IMR-90 (cell line): Measurements from ENCODE around the gene LTA. TPM values are rescaled to one million over a fixed set of nuclear protein-coding genes. Genes with fewer than 3 reads are reported as not detected.

ENCODE experiments used
- ATAC-seq: fragments of 200-7000 bp; cut with Tn5 transposase; 2 replicates; pipeline ENCODE4 v1.9.1; 2020; ENCODE audit warnings: low read depth, mild to moderate bottlenecking, moderate library complexity
- BruUV-seq: library from RNA; stranded (reverse); fragments of 400-500 nt; replicated peaks from 2 replicates; lab custom pipeline; 2021; lab: Mats Ljungman, UMichigan
- CTCF ChIA-PET: fragments of 300-600 bp; formaldehyde crosslinking; extraction: SDS; loops from one replicate; lab custom pipeline; 2021; ENCODE audit warnings: antibody characterized with exemption; lab: Yijun Ruan, JAX
- POLR2A ChIA-PET: fragments of 300-600 bp; sonication (Branson Sonifier 250); formaldehyde crosslinking; loops from one replicate; lab custom pipeline; 2022; ENCODE audit warnings: antibody characterized with exemption; ENCODE audit not compliant: unreplicated experiment; lab: Charles Lee
- DNase-seq: peaks from one replicate; pipeline ENCODE4 v3.0.0; 2013
- H2AFZ ChIP-seq: replicated peaks from 2 replicates; pipeline ENCODE3; 2013; ENCODE audit warnings: low read length, mild to moderate bottlenecking; ENCODE audit not compliant: poor library complexity
- H2AK5ac ChIP-seq: 2 replicates; pipeline ENCODE4 v1.6.1; 2013; ENCODE audit warnings: low read depth, low read length, inconsistent platforms
- H2AK9ac ChIP-seq: replicated peaks from 2 replicates; pipeline ENCODE3; 2013; ENCODE audit warnings: mild to moderate bottlenecking, low read depth, low read length, moderate library complexity; ENCODE audit not compliant: poor library complexity
- H2BK120ac ChIP-seq: 2 replicates; pipeline ENCODE4 v1.6.1; 2013; ENCODE audit warnings: low read depth, low read length, inconsistent platforms
- H2BK15ac ChIP-seq: 3 replicates; pipeline ENCODE4 v1.6.1; 2013; ENCODE audit warnings: low read depth, low read length, inconsistent platforms
- H2BK20ac ChIP-seq: 2 replicates; pipeline ENCODE4 v1.6.1; 2013; ENCODE audit warnings: low read depth, mild to moderate bottlenecking, inconsistent platforms, low read length, moderate library complexity
- H2BK5ac ChIP-seq: 2 replicates; pipeline ENCODE4 v1.6.1; 2013; ENCODE audit warnings: mild to moderate bottlenecking, low read depth, low read length, inconsistent platforms; ENCODE audit not compliant: poor library complexity, severe bottlenecking
- H3K14ac ChIP-seq: replicated peaks from 2 replicates; pipeline ENCODE4 v1.6.1; 2013; ENCODE audit warnings: low read depth, low read length, inconsistent platforms
- H3K18ac ChIP-seq: 2 replicates; pipeline ENCODE4 v1.6.1; 2013; ENCODE audit warnings: low read depth, low read length, control low read depth
- H3K23ac ChIP-seq: 2 replicates; pipeline ENCODE4 v1.6.1; 2013; ENCODE audit warnings: low read depth, low read length, inconsistent platforms
- H3K27ac ChIP-seq: 2 replicates; pipeline ENCODE4 v1.5.1; 2013; ENCODE audit warnings: mild to moderate bottlenecking, control low read depth, low read length; ENCODE audit not compliant: insufficient read depth
- H3K27me3 ChIP-seq: 2 replicates; pipeline ENCODE4 v1.6.1; 2013; ENCODE audit warnings: low read length; ENCODE audit not compliant: control insufficient read depth, insufficient read depth
- H3K36me3 ChIP-seq: 2 replicates; pipeline ENCODE4 v1.6.1; 2013; ENCODE audit warnings: low read length, mixed read lengths; ENCODE audit not compliant: control insufficient read depth, insufficient read depth
- H3K4ac ChIP-seq: 2 replicates; pipeline ENCODE4 v1.6.1; 2013; ENCODE audit warnings: low read depth, low read length, inconsistent platforms
- H3K4me1 ChIP-seq: 2 replicates; pipeline ENCODE4 v1.6.1; 2013; ENCODE audit warnings: low read length, mixed read lengths; ENCODE audit not compliant: control insufficient read depth, insufficient read depth
- H3K4me2 ChIP-seq: 2 replicates; pipeline ENCODE4 v1.6.1; 2013; ENCODE audit warnings: low read depth, mild to moderate bottlenecking, control low read depth, low read length, moderate library complexity
- H3K4me3 ChIP-seq: 2 replicates; pipeline ENCODE4 v1.5.1; 2013; ENCODE audit warnings: low read depth, mild to moderate bottlenecking, control low read depth, low read length, moderate library complexity; ENCODE audit not compliant: insufficient read depth
- H3K56ac ChIP-seq: 2 replicates; pipeline ENCODE4 v1.6.1; 2013; ENCODE audit warnings: low read length, inconsistent platforms; ENCODE audit not compliant: insufficient read depth; ENCODE audit errors: extremely low read depth
- H3K79me1 ChIP-seq, 2 experiments: 2 replicates each; pipeline ENCODE4 v1.6.1; 2013; ENCODE audit warnings: low read length in 2 of 2, inconsistent platforms in 1 of 2, low read depth in 1 of 2
- H3K9ac ChIP-seq: 2 replicates; pipeline ENCODE4 v1.6.1; 2013; ENCODE audit warnings: low read depth, low read length, control low read depth
- H3K9me1 ChIP-seq: 2 replicates; pipeline ENCODE4 v1.6.1; 2013; ENCODE audit warnings: low read length, inconsistent platforms; ENCODE audit not compliant: insufficient read depth
- H3K9me3 ChIP-seq: 2 replicates; pipeline ENCODE4 v1.6.1; 2013; ENCODE audit warnings: low read length; ENCODE audit not compliant: control insufficient read depth, insufficient read depth
- H4K20me1 ChIP-seq: 2 replicates; pipeline ENCODE4 v1.6.1; 2013; ENCODE audit warnings: low read length, inconsistent platforms; ENCODE audit not compliant: insufficient read depth
- H4K5ac ChIP-seq: 2 replicates; pipeline ENCODE4 v1.6.1; 2013; ENCODE audit warnings: mild to moderate bottlenecking, low read depth, low read length, control low read depth
- H4K8ac ChIP-seq, 2 experiments: 2 replicates each; pipeline ENCODE4 v1.6.1; 2013; ENCODE audit warnings: low read depth in 2 of 2, low read length in 2 of 2, control low read depth in 1 of 2, inconsistent platforms in 1 of 2
- H4K91ac ChIP-seq: 2 replicates; pipeline ENCODE4 v1.6.1; 2013; ENCODE audit warnings: low read depth, low read length, inconsistent platforms; ENCODE audit not compliant: insufficient read depth
- BHLHE40 ChIP-seq: fragments of 150-350 bp; IDR thresholded peaks from 2 replicates; pipeline ENCODE4 v1.6.1; 2016; ENCODE audit warnings: mild to moderate bottlenecking, low read depth, low read length
- MAZ ChIP-seq: IDR thresholded peaks from 2 replicates; pipeline ENCODE4 v1.6.1; 2012; ENCODE audit warnings: low read depth, mild to moderate bottlenecking, low read length, improper control_type of control experiment, moderate library complexity, borderline replicate concordance
- USF2 ChIP-seq: fragments of 150-350 bp; IDR thresholded peaks from 2 replicates; pipeline ENCODE4 v1.6.1; 2017; ENCODE audit warnings: mild to moderate bottlenecking, antibody characterized with exemption, low read length, low read depth
- WGBS, 2 experiments: methylation state at CpG; one replicate each; pipeline versions ENCODE4 v1.1.5 to v1.1.7; 2013; ENCODE audit warnings: missing lambda C conversion rate in 2 of 2; ENCODE audit not compliant: insufficient read length in 1 of 2; ENCODE audit errors: extremely low coverage in 2 of 2; 5-methylcytosine and 5-hydroxymethylcytosine counted together
- dilution Hi-C: fragments of 300-500 bp; cut with HindIII; formaldehyde crosslinking; loops from one replicate; pipeline ENCODE4 v1.14.3; 2018; ENCODE audit warnings: low sequenced_read_pairs; ENCODE audit not compliant: unreplicated experiment
- in situ Hi-C: fragments of 300-500 bp; cut with MboI; formaldehyde crosslinking; loops from 3 replicates; pipeline ENCODE4 v1.14.3; 2019; ENCODE audit warnings: low sequenced_read_pairs, inconsistent platforms, mixed read lengths
- intact Hi-C: fragments of 100-400 bp; cut with micrococcal nuclease; formaldehyde crosslinking; loops from 2 replicates; pipeline ENCODE4 v1.10.0; 2022
- polyA plus RNA-seq, 3 experiments: library from polyadenylated mRNA; depleted of rRNA; stranded (reverse); fragments of >200 nt; gene quantifications; 2 replicates each; pipeline ENCODE4 v1.2.3, GENCODE V29; 2012; ENCODE audit warnings: low replicate concordance in 1 of 3
- total RNA-seq: library from RNA; depleted of rRNA; stranded (reverse); fragments of >200 nt; gene quantifications from 2 replicates; pipeline ENCODE4 v1.2.3, GENCODE V29; 2012
- TF ChIP-seq, protein P1 (sequence below): fragments of 150-350 bp; IDR thresholded peaks from 2 replicates; pipeline ENCODE4 v1.6.1; 2016; ENCODE audit warnings: low read depth, mild to moderate bottlenecking, low read length, moderate library complexity, borderline replicate concordance
- TF ChIP-seq, protein P2 (sequence below): conservative IDR thresholded peaks from 2 replicates; pipeline ENCODE4 v1.5.1; 2012; ENCODE audit warnings: mild to moderate bottlenecking, low read depth, low read length, improper control_type of control experiment

Gene LTA
- total and polyA plus RNA-seq, 2 of the 4 experiments (the other 2 are of a cell fraction) = not detected

DNA sequence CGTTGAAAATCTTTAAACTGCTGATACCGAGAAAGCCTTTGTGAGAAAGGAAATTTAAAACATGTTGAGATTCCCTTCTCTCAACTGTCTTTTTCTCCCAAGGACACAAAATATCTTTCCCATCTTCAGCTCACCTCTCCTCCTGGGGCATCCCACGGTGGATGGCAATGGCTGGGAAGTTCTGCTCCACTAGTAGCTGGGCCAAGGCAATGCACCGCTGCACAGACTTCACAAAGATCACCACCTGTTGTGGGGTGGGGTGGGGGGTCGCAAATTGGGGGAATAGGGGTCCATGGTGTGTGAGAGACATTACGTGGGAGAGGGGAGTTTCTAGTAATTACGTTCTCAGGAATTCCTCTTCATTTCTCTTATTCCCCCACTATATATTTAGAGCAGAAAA is 40.9 kb upstream of the LTA start:
- no peak overlapping the region for H2AK5ac ChIP-seq
- no peak overlapping the region for H2AFZ ChIP-seq
- H3K56ac ChIP-seq = no peak overlapping the region
- ATAC-seq = no peak
- BruUV-seq = no TSS peak
- no peak overlapping the region for H3K14ac ChIP-seq
- in situ Hi-C loops = no loop called here
- H2BK20ac ChIP-seq = no peak overlapping the region
- H3K36me3 ChIP-seq = peaks cover 66% of the 10 kb centered on the region
- H3K4me3 ChIP-seq = no peak overlapping the region
- no peaks in the 10 kb centered on the region for H3K9me3 ChIP-seq
- H4K5ac ChIP-seq = no peak overlapping the region
- H3K27ac ChIP-seq = no peak overlapping the region
- no peak overlapping the region for H3K18ac ChIP-seq
- no peak overlapping the region for H3K9ac ChIP-seq
- ChIA-PET POLR2A (interaction anchor here (0.7 kb wide), 1 partner anchor 9 kb away, joined by 4 read pairs; no protein-coding TSS in a partner anchor), CTCF (no interaction called here)
- no CpG with 5 or more reads among the region's 7 CpGs for WGBS, 2 experiments
- H4K8ac ChIP-seq = no peak overlapping the region
- H3K4me2 ChIP-seq = no peak overlapping the region
- peaks cover 32 to 72% of the 10 kb centered on the region in 2 experiments for H3K79me1 ChIP-seq
- no peak overlapping the region for H3K23ac ChIP-seq
- no peak overlapping the region for H2AK9ac ChIP-seq
- intact Hi-C loops = no loop called here
- H3K4ac ChIP-seq = no peak overlapping the region
- H2BK5ac ChIP-seq = no peak overlapping the region
- H2BK120ac ChIP-seq = no peak overlapping the region
- TF ChIP-seq, protein P1, sequence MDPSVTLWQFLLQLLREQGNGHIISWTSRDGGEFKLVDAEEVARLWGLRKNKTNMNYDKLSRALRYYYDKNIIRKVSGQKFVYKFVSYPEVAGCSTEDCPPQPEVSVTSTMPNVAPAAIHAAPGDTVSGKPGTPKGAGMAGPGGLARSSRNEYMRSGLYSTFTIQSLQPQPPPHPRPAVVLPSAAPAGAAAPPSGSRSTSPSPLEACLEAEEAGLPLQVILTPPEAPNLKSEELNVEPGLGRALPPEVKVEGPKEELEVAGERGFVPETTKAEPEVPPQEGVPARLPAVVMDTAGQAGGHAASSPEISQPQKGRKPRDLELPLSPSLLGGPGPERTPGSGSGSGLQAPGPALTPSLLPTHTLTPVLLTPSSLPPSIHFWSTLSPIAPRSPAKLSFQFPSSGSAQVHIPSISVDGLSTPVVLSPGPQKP = no peak
- TF ChIP-seq BHLHE40 (no peak), MAZ (no peak), USF2 (no peak)
- TF ChIP-seq, protein P2, sequence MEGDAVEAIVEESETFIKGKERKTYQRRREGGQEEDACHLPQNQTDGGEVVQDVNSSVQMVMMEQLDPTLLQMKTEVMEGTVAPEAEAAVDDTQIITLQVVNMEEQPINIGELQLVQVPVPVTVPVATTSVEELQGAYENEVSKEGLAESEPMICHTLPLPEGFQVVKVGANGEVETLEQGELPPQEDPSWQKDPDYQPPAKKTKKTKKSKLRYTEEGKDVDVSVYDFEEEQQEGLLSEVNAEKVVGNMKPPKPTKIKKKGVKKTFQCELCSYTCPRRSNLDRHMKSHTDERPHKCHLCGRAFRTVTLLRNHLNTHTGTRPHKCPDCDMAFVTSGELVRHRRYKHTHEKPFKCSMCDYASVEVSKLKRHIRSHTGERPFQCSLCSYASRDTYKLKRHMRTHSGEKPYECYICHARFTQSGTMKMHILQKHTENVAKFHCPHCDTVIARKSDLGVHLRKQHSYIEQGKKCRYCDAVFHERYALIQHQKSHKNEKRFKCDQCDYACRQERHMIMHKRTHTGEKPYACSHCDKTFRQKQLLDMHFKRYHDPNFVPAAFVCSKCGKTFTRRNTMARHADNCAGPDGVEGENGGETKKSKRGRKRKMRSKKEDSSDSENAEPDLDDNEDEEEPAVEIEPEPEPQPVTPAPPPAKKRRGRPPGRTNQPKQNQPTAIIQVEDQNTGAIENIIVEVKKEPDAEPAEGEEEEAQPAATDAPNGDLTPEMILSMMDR = no peak
- H4K91ac ChIP-seq = no peak overlapping the region
- H3K27me3 ChIP-seq = no peaks in the 10 kb centered on the region
- H4K20me1 ChIP-seq = peaks cover 71% of the 10 kb centered on the region
- dilution Hi-C loops = no loop called here
- DNase-seq = no peak
- H2BK15ac ChIP-seq = no peak overlapping the region
- H3K4me1 ChIP-seq = peaks cover 5% of the 10 kb centered on the region
- peaks cover 15% of the 10 kb centered on the region for H3K9me1 ChIP-seq
